Posterior vena cava (tissue), 2 donors: ENCODE results near the gene FUT7. TPM values are rescaled to one million over a fixed set of nuclear protein-coding genes. Genes with fewer than 3 reads are reported as not detected.
"Not testable (repeated sequence)": the region's sequence is repeated elsewhere in the genome, so short reads cannot be mapped to it uniquely, and the experiment has no call there.

Experiments
- DNase-seq: peaks from one replicate; pipeline ENCODE4 v3.0.0-alpha.2; 2020; ENCODE audit warnings: low spot score
- intact Hi-C, 2 donors: fragments of 100-400 bp; cut with DNase I; formaldehyde crosslinking; loops; one replicate each; pipeline versions ENCODE4 v1.14.1 to v1.14.2; 2022 to 2023
- total RNA-seq, 2 donors: library from RNA; stranded (reverse); fragmentation: NEBNext Ultra II Directional; extraction: Animal tissue kit (Norgen Biotek cat#: 25700); gene quantifications; one replicate each; pipeline ENCODE4 v1.2.1, GENCODE V29; 2021
- donor health status: DM: yes; HTN: yes; CAD: no.
- donor health status: DM: yes; HTN: yes; CAD: no.

FUT7 gene
- total RNA-seq, 2 donors from 2014 or later, result 0.24 to 0.32 TPM

GRCh38 chr9:137014776-137015539, 16.9 kb downstream of the FUT7 start:
- intact Hi-C loops, result loop anchor here in 1 of 2 donors (5.0 kb wide), 1 partner anchor 408 kb away; no protein-coding TSS in a partner anchor
- no peak for DNase-seq

GRCh38 chr9:137014166-137014565, 17.7 kb downstream of the FUT7 start:
- intact Hi-C loops, result no loop called here
- DNase-seq, result no peak

- no peak for DNase-seq
- intact Hi-C loops, result no loop called here
Observed at GRCh38 chr9:137013571-137013940, 18.3 kb downstream of the FUT7 start.

- DNase-seq, result no peak
- intact Hi-C loops, result no loop called here
Observed at GRCh38 chr9:137012694-137013570, 19.0 kb downstream of the FUT7 start.

GRCh38 chr9:137011907-137012675, 19.8 kb downstream of the FUT7 start:
- intact Hi-C loops, result no loop called here
- no peak for DNase-seq

GRCh38 chr9:137011156-137011555, 20.7 kb downstream of the FUT7 start:
- intact Hi-C loops, result no loop called here
- DNase-seq, result no peak

- DNase-seq, result no peak
- intact Hi-C loops, result no loop called here
Observed at GRCh38 chr9:137009938-137010732, 21.8 kb downstream of the FUT7 start.

- no peak for DNase-seq
- intact Hi-C loops, result no loop called here
Observed at GRCh38 chr9:137009217-137009616, 22.7 kb downstream of the FUT7 start.

GRCh38 chr9:137008312-137008711, 23.6 kb downstream of the FUT7 start:
- no peak for DNase-seq
- intact Hi-C loops, result no loop called here

GRCh38 chr9:137007816-137008270, 24.0 kb downstream of the FUT7 start:
- no peak for DNase-seq
- intact Hi-C loops, result no loop called here

- DNase-seq, result no peak
- intact Hi-C loops, result no loop called here
Observed at GRCh38 chr9:137007108-137007815, 24.6 kb downstream of the FUT7 start.

GRCh38 chr9:137006116-137007003, 25.5 kb downstream of the FUT7 start:
- intact Hi-C loops, result no loop called here
- DNase-seq, result no peak

GRCh38 chr9:137004285-137004684, 27.6 kb downstream of the FUT7 start:
- not testable (repeated sequence) for DNase-seq

GRCh38 chr9:137002646-137003041, 29.2 kb downstream of the FUT7 start:
- intact Hi-C loops, result loop anchor here in 1 of 2 donors (5.0 kb wide), 1 partner anchor 910 kb away; no protein-coding TSS in a partner anchor
- no peak for DNase-seq

More at GRCh38 chr9:137004285-137004684, 27.6 kb downstream of the FUT7 start:
- intact Hi-C loops, result loop anchor here in 1 of 2 donors (5.0 kb wide), 1 partner anchor 912 kb away; no protein-coding TSS in a partner anchor

- no peak for DNase-seq
- intact Hi-C loops, result loop anchor here in 1 of 2 donors (5.0 kb wide), 1 partner anchor 910 kb away; no protein-coding TSS in a partner anchor
Observed at GRCh38 chr9:137001857-137002645, 29.8 kb downstream of the FUT7 start.
